Fibroblast of the aortic adventitia (primary cell): ENCODE data around the gene ZBTB16. TPM values are rescaled to one million over a fixed set of nuclear protein-coding genes. Genes with fewer than 3 reads are reported as not detected.

Experiments used
- DNase-seq: peaks from one replicate; pipeline ENCODE4 v3.0.0-alpha.2; 2010; ENCODE audit warnings: low read depth
- H3K4me3 ChIP-seq: 2 replicates; pipeline ENCODE4 v1.5.1; 2011; ENCODE audit warnings: low read depth, mild to moderate bottlenecking, control low read depth, low read length, moderate library complexity
- total RNA-seq: library from RNA; depleted of rRNA; stranded (reverse); fragments of >200 nt; gene quantifications from 2 replicates; pipeline ENCODE4 v1.2.3, GENCODE V29; 2012; ENCODE audit warnings: low replicate concordance
- TF ChIP-seq, protein P1 (sequence below): IDR thresholded peaks from 2 replicates; pipeline ENCODE4 v1.5.1; 2011; ENCODE audit warnings: mild to moderate bottlenecking, low read length, control low read depth, inconsistent platforms; ENCODE audit not compliant: insufficient read depth

ZBTB16 gene
- total RNA-seq, 1 donor: 0.27 TPM

DNA sequence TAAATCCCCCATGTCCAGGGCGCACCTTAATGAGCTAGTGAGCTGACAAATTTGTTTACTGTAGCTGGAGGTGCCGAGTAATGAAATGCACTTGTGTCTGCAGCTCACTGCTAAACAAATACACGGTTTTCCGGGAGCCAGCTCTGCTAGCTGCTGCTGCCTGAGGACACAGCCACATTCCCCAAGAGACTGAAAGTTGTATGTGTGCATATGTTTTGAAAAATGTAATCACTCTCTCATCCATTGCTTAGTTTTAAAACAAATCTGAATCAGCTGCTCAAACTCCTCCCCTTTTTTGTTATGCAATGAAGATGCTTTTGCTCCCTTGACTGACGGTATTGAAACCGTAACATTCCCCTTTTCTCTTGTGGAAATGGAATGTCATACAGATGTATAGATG, 174.2 kb downstream of the ZBTB16 start:
- H3K4me3 ChIP-seq: no peak overlapping the region
- DNase-seq: no peak
- TF ChIP-seq, protein P1, sequence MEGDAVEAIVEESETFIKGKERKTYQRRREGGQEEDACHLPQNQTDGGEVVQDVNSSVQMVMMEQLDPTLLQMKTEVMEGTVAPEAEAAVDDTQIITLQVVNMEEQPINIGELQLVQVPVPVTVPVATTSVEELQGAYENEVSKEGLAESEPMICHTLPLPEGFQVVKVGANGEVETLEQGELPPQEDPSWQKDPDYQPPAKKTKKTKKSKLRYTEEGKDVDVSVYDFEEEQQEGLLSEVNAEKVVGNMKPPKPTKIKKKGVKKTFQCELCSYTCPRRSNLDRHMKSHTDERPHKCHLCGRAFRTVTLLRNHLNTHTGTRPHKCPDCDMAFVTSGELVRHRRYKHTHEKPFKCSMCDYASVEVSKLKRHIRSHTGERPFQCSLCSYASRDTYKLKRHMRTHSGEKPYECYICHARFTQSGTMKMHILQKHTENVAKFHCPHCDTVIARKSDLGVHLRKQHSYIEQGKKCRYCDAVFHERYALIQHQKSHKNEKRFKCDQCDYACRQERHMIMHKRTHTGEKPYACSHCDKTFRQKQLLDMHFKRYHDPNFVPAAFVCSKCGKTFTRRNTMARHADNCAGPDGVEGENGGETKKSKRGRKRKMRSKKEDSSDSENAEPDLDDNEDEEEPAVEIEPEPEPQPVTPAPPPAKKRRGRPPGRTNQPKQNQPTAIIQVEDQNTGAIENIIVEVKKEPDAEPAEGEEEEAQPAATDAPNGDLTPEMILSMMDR: no peak

- no peak overlapping the region for H3K4me3 ChIP-seq
- peak; percentile 7 for DNase-seq
- TF ChIP-seq, protein P1: no peak
Observed at GRCh38 chr11:114236829-114237228, 177.3 kb downstream of the ZBTB16 start.

DNA sequence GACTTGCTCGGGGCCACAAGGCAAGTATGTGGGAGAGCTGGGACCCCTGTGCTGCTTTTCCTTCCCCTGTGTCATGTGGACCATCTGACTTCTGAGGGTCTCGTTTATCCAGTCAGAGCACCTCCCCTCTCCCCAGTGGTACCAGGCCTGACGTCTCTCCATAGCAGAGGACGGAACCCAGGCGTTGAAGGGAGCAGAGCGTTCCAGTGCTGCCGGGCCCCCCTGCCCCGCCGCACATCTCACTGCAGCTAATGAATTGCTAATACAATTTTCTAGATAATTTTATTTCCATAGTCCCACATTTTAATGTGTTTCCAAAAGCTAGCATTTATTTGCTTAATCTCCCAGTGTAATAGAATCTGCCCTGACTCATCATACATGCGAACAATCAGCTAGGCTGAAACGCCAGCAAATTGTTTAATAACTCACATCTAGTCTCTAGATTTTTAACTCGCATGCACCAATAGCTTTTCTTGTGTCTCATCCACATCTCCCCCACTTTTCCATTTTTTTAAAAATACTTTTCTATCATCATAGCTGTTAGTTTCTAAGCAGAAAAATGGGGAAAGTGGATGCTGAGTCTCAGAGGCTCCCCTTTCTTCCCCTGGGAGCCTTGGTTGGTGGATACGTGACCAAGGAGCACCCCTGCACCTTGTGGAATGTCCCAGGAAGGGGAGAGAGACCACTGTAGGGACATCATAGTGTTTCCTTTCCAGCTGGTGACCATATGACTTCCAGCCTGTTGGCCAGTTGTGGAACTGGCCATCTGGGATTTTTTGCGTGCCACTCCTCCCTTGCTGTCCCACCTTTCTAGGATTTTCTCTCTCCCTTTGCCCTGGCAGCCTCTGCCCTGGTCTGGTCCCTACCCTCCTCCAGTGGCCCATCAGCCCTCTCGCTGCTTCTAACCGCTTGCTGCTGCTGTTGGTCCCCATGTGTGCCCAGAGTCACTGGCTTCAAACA, 178.1 kb downstream of the ZBTB16 start:
- H3K4me3 ChIP-seq: no peak overlapping the region
- TF ChIP-seq, protein P1: no peak
- no peak for DNase-seq

- no peak overlapping the region for H3K4me3 ChIP-seq
- TF ChIP-seq, protein P1: no peak
- no peak for DNase-seq
Observed at GRCh38 chr11:114239753-114240161, 180.2 kb downstream of the ZBTB16 start.

DNA sequence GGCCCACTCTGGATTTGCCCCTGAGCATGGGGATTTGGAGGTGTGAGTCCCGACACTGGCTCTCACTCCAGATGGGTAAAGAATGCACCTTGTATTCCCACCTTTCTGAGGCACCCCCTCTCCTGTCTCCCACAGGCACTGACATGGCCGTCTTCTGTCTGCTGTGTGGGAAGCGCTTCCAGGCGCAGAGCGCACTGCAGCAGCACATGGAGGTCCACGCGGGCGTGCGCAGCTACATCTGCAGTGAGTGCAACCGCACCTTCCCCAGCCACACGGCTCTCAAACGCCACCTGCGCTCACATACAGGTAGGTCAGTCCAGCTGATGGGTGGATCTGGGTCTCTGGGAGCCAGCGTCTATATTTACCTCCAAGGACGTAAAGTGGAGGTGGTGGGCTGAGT, 182.5 kb downstream of the ZBTB16 start:
- TF ChIP-seq, protein P1: no peak
- DNase-seq: no peak
- H3K4me3 ChIP-seq: no peak overlapping the region

DNA sequence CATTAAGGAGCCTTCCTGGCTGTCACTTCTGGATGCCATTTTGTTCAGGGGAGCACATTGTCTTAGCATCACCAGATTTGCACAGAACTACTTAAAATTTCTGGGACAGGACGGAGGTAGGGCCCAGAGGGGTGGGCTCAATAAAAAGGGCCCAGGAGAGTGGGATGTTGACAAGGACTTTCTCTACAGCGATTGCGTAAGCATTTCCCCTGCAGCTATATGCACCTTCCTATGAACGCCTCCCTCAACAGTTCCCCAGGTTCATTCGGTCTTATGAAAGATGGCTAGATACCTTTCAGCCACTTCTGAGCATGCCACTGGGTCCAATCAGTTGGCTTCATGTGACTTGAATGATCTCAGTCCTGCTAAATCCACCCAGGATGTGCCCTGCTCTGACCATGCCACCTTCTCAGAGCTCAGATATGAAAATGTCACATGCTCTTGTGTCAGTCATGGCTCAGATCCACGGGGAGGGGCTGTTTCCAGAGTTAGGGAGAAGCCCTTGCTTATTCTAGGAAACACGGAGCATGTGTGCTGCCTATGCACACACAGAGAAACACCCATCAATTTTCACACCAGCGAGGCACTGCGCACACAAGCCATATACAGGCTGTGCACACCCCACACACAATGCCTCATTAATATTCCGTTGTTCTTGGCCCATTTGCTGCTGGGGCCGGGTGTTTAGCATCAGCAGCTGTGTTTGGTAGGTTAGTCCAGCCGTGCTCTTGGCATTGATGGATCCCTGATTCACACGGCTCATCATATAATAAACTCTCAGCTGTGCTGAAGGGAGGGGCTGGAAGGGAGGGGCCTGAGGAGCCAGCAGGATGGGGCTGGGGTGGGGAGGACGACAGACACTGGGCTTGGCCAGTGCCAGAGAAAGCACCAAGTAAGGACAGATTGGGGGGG, 184.2 kb downstream of the ZBTB16 start:
- TF ChIP-seq, protein P1: no peak
- no peak for DNase-seq
- no peak overlapping the region for H3K4me3 ChIP-seq
